HepG2 (cell line): Measurements from ENCODE around the gene CTDSPL2.

ENCODE experiments used
- ARID2 ChIP-seq: sonication (generic); formaldehyde crosslinking; IDR thresholded peaks from 2 replicates; pipeline ENCODE4 v1.8.1; 2022; ENCODE audit warnings: mild to moderate bottlenecking, missing genetic modification reagents, borderline replicate concordance
- CHD2 ChIP-seq: IDR thresholded peaks from 2 replicates; pipeline ENCODE4 v1.6.1; 2011; ENCODE audit warnings: low read depth, low read length, improper control_type of control experiment
- CTCF ChIP-seq: sonication (generic); formaldehyde crosslinking; IDR thresholded peaks from 2 replicates; pipeline ENCODE4 v1.5.0; 2020; ENCODE audit warnings: mild to moderate bottlenecking, missing genetic modification reagents, moderate library complexity
- HCFC1 ChIP-seq: fragments of 150-350 bp; IDR thresholded peaks from 2 replicates; pipeline ENCODE4 v1.6.1; 2014; ENCODE audit warnings: low read depth, low read length
- JUND ChIP-seq: sonication (generic); formaldehyde crosslinking; IDR thresholded peaks from 2 replicates; pipeline ENCODE4 v1.8.0; 2022; ENCODE audit warnings: mild to moderate bottlenecking, missing genetic modification reagents
- NFRKB ChIP-seq: fragments of 450-650 bp; IDR thresholded peaks from 2 replicates; pipeline ENCODE4 v1.6.1; 2017
- PHF8 ChIP-seq: sonication (generic); formaldehyde crosslinking; IDR thresholded peaks from 2 replicates; pipeline ENCODE4 v1.5.0; 2020; ENCODE audit warnings: missing genetic modification reagents
- POLR2A ChIP-seq, 2 experiments: IDR thresholded peaks; 2 replicates each; pipeline ENCODE4 v1.6.1; 2011; ENCODE audit warnings: low read depth in 2 of 2, low read length in 2 of 2, mild to moderate bottlenecking in 1 of 2, moderate library complexity in 1 of 2; ENCODE audit not compliant: insufficient read depth in 1 of 2
- PRDM15 ChIP-seq: sonication (generic); formaldehyde crosslinking; IDR thresholded peaks from 2 replicates; pipeline ENCODE4 v1.4.0; 2020; ENCODE audit warnings: missing genetic modification reagents
- SETDB1 ChIP-seq: sonication (generic); formaldehyde crosslinking; IDR thresholded peaks from 2 replicates; pipeline ENCODE4 v1.5.1; 2020; ENCODE audit warnings: missing genetic modification reagents, mild to moderate bottlenecking, borderline replicate concordance
- USF2 ChIP-seq, 2 experiments: sonication (generic) in 1 of 2; formaldehyde crosslinking in 1 of 2; IDR thresholded peaks; 2 replicates each; pipeline versions ENCODE4 v1.5.1 to v1.6.1; 2011 to 2020; ENCODE audit warnings: borderline replicate concordance in 1 of 2, low read depth in 1 of 2, low read length in 1 of 2, mild to moderate bottlenecking in 1 of 2, missing genetic modification reagents in 1 of 2, moderate library complexity in 1 of 2

- TF ChIP-seq ARID2 (CRISPR knock-in tag) (no peak), CTCF (no peak), HCFC1 (no peak), POLR2A (IDR thresholded peaks at IDR 0.05; ENCODE audit: insufficient read depth in 1 of 2, low read depth in 2 of 2, low read length in 2 of 2) (no peak), JUND (no peak), PHF8 (no peak), USF2 (IDR thresholded peaks at IDR 0.05; ENCODE audit: low read depth, low read length) (no peak), USF2 (CRISPR knock-in tag; IDR thresholded peaks at IDR 0.05; ENCODE audit: borderline replicate concordance) (no peak), NFRKB (no peak), SETDB1 (no peak), PRDM15 (CRISPR knock-in tag) (no peak), CHD2 (no peak)
These were observed 107.7 kb downstream of the CTDSPL2 start for GRCh38 chr15:44535092-44535491.
